OCI-LY1 (cell line): Measurements from ENCODE around the gene SLC16A13.
A peak's percentile ranks its signal among the peaks of the same experiment; 100 is the strongest.

ENCODE experiments used
- H2AFZ ChIP-seq: fragments of 200-600 bp; sonication (generic), shearing (Covaris generic); 2 replicates; pipeline ENCODE4 v1.6.0; 2014; ENCODE audit warnings: antibody characterized with exemption, mild to moderate bottlenecking, low read length
- H3F3A ChIP-seq: fragments of 200-600 bp; sonication (generic), shearing (Covaris generic); 2 replicates; pipeline ENCODE4 v1.6.0; 2014; ENCODE audit warnings: mild to moderate bottlenecking, antibody characterized with exemption, low read length, moderate library complexity; ENCODE audit not compliant: insufficient read depth
- H3K27ac ChIP-seq: fragments of 200-600 bp; sonication (generic); 2 replicates; pipeline ENCODE4 v1.5.1; 2014; ENCODE audit warnings: low read length, mixed run types, mild to moderate bottlenecking, low read depth; ENCODE audit not compliant: poor library complexity, severe bottlenecking
- H3K27me3 ChIP-seq: fragments of 200-600 bp; sonication (generic); 2 replicates; pipeline ENCODE4 v1.6.0; 2014; ENCODE audit warnings: antibody characterized with exemption, mild to moderate bottlenecking, low read length, moderate library complexity; ENCODE audit not compliant: insufficient read depth
- H3K36me3 ChIP-seq: fragments of 200-600 bp; sonication (generic); 2 replicates; pipeline ENCODE4 v1.6.1; 2014; ENCODE audit warnings: mild to moderate bottlenecking, antibody characterized with exemption, low read length, moderate library complexity, mixed read lengths; ENCODE audit not compliant: insufficient read depth
- H3K4me1 ChIP-seq: fragments of 200-600 bp; sonication (generic); 2 replicates; pipeline ENCODE4 v1.5.1; 2014; ENCODE audit warnings: mild to moderate bottlenecking, low read length, moderate library complexity; ENCODE audit not compliant: insufficient read depth, severe bottlenecking
- H3K4me2 ChIP-seq: fragments of 200-600 bp; sonication (generic), shearing (Covaris generic); 2 replicates; pipeline ENCODE4 v1.6.1; 2014; ENCODE audit warnings: low read length
- H3K4me3 ChIP-seq: fragments of 200-600 bp; sonication (generic); 2 replicates; pipeline ENCODE4 v1.5.1; 2014; ENCODE audit warnings: low read length, low read depth, mild to moderate bottlenecking, mixed read lengths; ENCODE audit not compliant: poor library complexity, severe bottlenecking
- H3K79me2 ChIP-seq: fragments of 200-600 bp; shearing (Covaris generic); 2 replicates; pipeline ENCODE4 v1.6.1; 2016; ENCODE audit warnings: mixed run types, low read length, mixed read lengths; ENCODE audit not compliant: insufficient read depth
- H3K9ac ChIP-seq: fragments of 200-600 bp; sonication (generic), shearing (Covaris generic); 2 replicates; pipeline ENCODE4 v1.6.1; 2014; ENCODE audit warnings: mild to moderate bottlenecking, low read length, mixed read lengths
- H3K9me2 ChIP-seq: fragments of 200-600 bp; sonication (generic), shearing (Covaris generic); 2 replicates; pipeline ENCODE4 v1.6.1; 2014; ENCODE audit warnings: low read depth, mild to moderate bottlenecking, low read length, mixed read lengths
- H3K9me3 ChIP-seq: fragments of 200-600 bp; shearing (Covaris generic); 2 replicates; pipeline ENCODE4 v1.6.1; 2014; ENCODE audit warnings: low read length, mixed read lengths
- H4K20me1 ChIP-seq: fragments of 200-600 bp; sonication (generic), shearing (Covaris generic); 2 replicates; pipeline ENCODE4 v1.6.0; 2016; ENCODE audit warnings: mild to moderate bottlenecking, low read length; ENCODE audit not compliant: insufficient read depth
- CTCF ChIP-seq: fragments of 200-600 bp; sonication (generic), shearing (Covaris generic); IDR thresholded peaks from 2 replicates; pipeline ENCODE4 v1.5.1; 2017; ENCODE audit warnings: mild to moderate bottlenecking, antibody characterized with exemption, low read length, moderate library complexity, mixed read lengths
- EZH2 ChIP-seq: fragments of 200-600 bp; sonication (generic), shearing (Covaris generic); IDR thresholded peaks from 2 replicates; pipeline ENCODE4 v1.8.0; 2017; ENCODE audit warnings: borderline replicate concordance, mixed run types, mild to moderate bottlenecking, antibody characterized with exemption, low read length, moderate library complexity, mixed read lengths

The SLC16A13 gene

GRCh38 chr17:7021993-7022778 is 13.6 kb upstream of the SLC16A13 start:
- H3K79me2 ChIP-seq, result no peaks in the 10 kb centered on the region
- H3K36me3 ChIP-seq, result no peaks in the 10 kb centered on the region
- no peaks in the 10 kb centered on the region for H3F3A ChIP-seq
- no peaks in the 10 kb centered on the region for H3K9me3 ChIP-seq
- peak overlapping the region; percentile 47 for H3K4me2 ChIP-seq
- H3K9me2 ChIP-seq, result no peaks in the 10 kb centered on the region
- no peak for TF ChIP-seq EZH2
- TF ChIP-seq CTCF, result peak; percentile 83
- H3K27me3 ChIP-seq, result no peaks in the 10 kb centered on the region
- no peak overlapping the region for H3K27ac ChIP-seq
- H3K9ac ChIP-seq, result peak overlapping the region; percentile 32; the same call in 1 of the 2 replicates
- H2AFZ ChIP-seq, result no peak overlapping the region
- peak overlapping the region; percentile 43 for H3K4me3 ChIP-seq
- H3K4me1 ChIP-seq, result peaks cover 14% of the 10 kb centered on the region
- no peaks in the 10 kb centered on the region for H4K20me1 ChIP-seq

- no peak within 1 kb of the TSS for H3K27ac ChIP-seq
- no peaks in the 10 kb centered on the region for H3K9me3 ChIP-seq
- H3K4me2 ChIP-seq, result peak within 1 kb of the TSS; percentile 47
- no peak within 1 kb of the TSS for H2AFZ ChIP-seq
- H4K20me1 ChIP-seq, result no peaks in the 10 kb centered on the region
- no peaks in the 10 kb centered on the region for H3K79me2 ChIP-seq
- peaks cover 14% of the 10 kb centered on the region for H3K4me1 ChIP-seq
- H3K9me2 ChIP-seq, result no peaks in the 10 kb centered on the region
- H3F3A ChIP-seq, result no peaks in the 10 kb centered on the region
- H3K9ac ChIP-seq, result peak within 1 kb of the TSS; percentile 32; the same call in 1 of the 2 replicates
- TF ChIP-seq CTCF (no peak), EZH2 (no peak)
- peak within 1 kb of the TSS; percentile 43 for H3K4me3 ChIP-seq
- no peaks in the 10 kb centered on the region for H3K27me3 ChIP-seq
- H3K36me3 ChIP-seq, result no peaks in the 10 kb centered on the region
These were observed 12.8 kb upstream of the SLC16A13 start, which contains the start of gene BCL6B for GRCh38 chr17:7022781-7023571. BCL6B (plus strand) TSS chr17:7023050; CDS start chr17:7023672, 622 bp downstream.

GRCh38 chr17:7023576-7024401 is 12.0 kb upstream of the SLC16A13 start:
- Histone ChIP-seq H3K9ac (no peak overlapping the region), H3F3A (no peaks in the 10 kb centered on the region), H3K4me1 (peaks cover 14% of the 10 kb centered on the region), H2AFZ (no peak overlapping the region), H3K79me2 (no peaks in the 10 kb centered on the region), H3K9me3 (no peaks in the 10 kb centered on the region), H3K9me2 (no peaks in the 10 kb centered on the region), H4K20me1 (no peaks in the 10 kb centered on the region), H3K4me3 (no peak overlapping the region), H3K27ac (no peak overlapping the region), H3K36me3 (no peaks in the 10 kb centered on the region), H3K4me2 (no peak overlapping the region), H3K27me3 (no peaks in the 10 kb centered on the region)
- no peak for TF ChIP-seq CTCF
- TF ChIP-seq EZH2, result no peak
